Liver (tissue), 2 donors: Measurements from ENCODE around the gene ANKRD34B.

Source experiments
- GABPA ChIP-seq, 2 donors: IDR thresholded peaks in 1 of 2; conservative IDR thresholded peaks in 1 of 2; 2 replicates each; pipeline ENCODE4 v1.6.1; 2016; ENCODE audit warnings: antibody characterized with exemption in 2 of 2, mild to moderate bottlenecking in 1 of 2, moderate library complexity in 1 of 2
- NR2F2 ChIP-seq: IDR thresholded peaks from 2 replicates; pipeline ENCODE4 v1.6.1; 2016; ENCODE audit warnings: antibody characterized with exemption
- donor health status: healthy.

DNA sequence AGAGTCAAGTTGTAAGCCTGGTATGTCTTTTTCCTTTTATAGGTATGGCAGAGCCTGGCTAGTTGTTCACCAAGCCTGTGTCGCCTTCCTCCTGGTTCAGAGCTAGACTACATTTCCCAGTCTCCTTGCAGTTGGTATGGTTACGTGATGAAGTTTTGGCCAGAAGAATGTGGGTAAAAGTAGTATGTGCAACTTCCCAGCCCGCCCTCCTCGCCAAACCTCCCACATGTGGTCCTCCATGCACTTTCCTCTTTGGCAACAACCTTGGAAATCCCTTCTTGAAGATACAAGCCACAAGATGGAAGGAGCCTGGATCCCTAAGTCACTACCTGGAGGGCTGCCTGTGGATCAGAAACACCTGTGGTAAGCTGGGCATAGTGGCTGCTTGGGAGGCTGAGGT is 48.4 kb upstream of the ANKRD34B start:
- TF ChIP-seq NR2F2: no peak
- no peak for TF ChIP-seq GABPA (IDR thresholded peaks at IDR 0.05 in 1 of 2, conservative IDR thresholded peaks at IDR 0.05 in 1 of 2)
